SK-N-SH (cell line): ENCODE data around the gene RPA1.

ENCODE experiments used
- EP300 ChIP-seq, 2 experiments: IDR thresholded peaks; 2 replicates each; pipeline versions ENCODE4 v1.4.0 to v1.6.1; 2012; ENCODE audit warnings: borderline replicate concordance in 1 of 2, low read depth in 1 of 2, low read length in 1 of 2
- FOXM1 ChIP-seq: IDR thresholded peaks from 2 replicates; pipeline ENCODE4 v1.4.0; 2012; ENCODE audit warnings: low read depth, mild to moderate bottlenecking
- MXI1 ChIP-seq: IDR thresholded peaks from 2 replicates; pipeline ENCODE4 v1.6.1; 2012; ENCODE audit warnings: mild to moderate bottlenecking, low read depth, low read length, improper control_type of control experiment
- POLR2AphosphoS5 ChIP-seq: IDR thresholded peaks from 2 replicates; pipeline ENCODE4 v1.6.1; 2012; ENCODE audit warnings: low read depth, low read length
- RCOR1 ChIP-seq: fragments of 150-350 bp; IDR thresholded peaks from 2 replicates; pipeline ENCODE4 v1.6.1; 2017; ENCODE audit warnings: antibody characterized with exemption, low read length
- SIN3A ChIP-seq: IDR thresholded peaks from 2 replicates; pipeline ENCODE4 v1.6.1; 2012; ENCODE audit warnings: low read depth, mild to moderate bottlenecking, low read length, moderate library complexity, borderline replicate concordance
- SMC3 ChIP-seq: IDR thresholded peaks from 2 replicates; pipeline ENCODE4 v1.6.1; 2012; ENCODE audit warnings: low read depth, low read length, improper control_type of control experiment
- YY1 ChIP-seq: IDR thresholded peaks from 2 replicates; pipeline ENCODE4 v1.4.0; 2012; ENCODE audit warnings: low read depth, mild to moderate bottlenecking
- TF ChIP-seq, protein P1 (sequence below): fragments of 150-350 bp; IDR thresholded peaks from 2 replicates; pipeline ENCODE4 v1.6.1; 2016; ENCODE audit warnings: mild to moderate bottlenecking, low read depth, low read length
- TF ChIP-seq, protein P2 (sequence below): fragments of 150-350 bp; IDR thresholded peaks from 2 replicates; pipeline ENCODE4 v1.6.1; 2017; ENCODE audit warnings: antibody characterized with exemption, low read length, low read depth, borderline replicate concordance
- TF ChIP-seq, protein P3 (sequence below): fragments of 200-600 bp; sonication (generic); IDR thresholded peaks from 2 replicates; pipeline ENCODE4 v1.6.1; 2017; ENCODE audit warnings: antibody characterized with exemption, mild to moderate bottlenecking, moderate library complexity
- TF ChIP-seq, protein P4 (sequence below): IDR thresholded peaks from 2 replicates; pipeline ENCODE4 v1.6.1; 2012; ENCODE audit warnings: mild to moderate bottlenecking, low read depth, low read length, moderate library complexity

DNA sequence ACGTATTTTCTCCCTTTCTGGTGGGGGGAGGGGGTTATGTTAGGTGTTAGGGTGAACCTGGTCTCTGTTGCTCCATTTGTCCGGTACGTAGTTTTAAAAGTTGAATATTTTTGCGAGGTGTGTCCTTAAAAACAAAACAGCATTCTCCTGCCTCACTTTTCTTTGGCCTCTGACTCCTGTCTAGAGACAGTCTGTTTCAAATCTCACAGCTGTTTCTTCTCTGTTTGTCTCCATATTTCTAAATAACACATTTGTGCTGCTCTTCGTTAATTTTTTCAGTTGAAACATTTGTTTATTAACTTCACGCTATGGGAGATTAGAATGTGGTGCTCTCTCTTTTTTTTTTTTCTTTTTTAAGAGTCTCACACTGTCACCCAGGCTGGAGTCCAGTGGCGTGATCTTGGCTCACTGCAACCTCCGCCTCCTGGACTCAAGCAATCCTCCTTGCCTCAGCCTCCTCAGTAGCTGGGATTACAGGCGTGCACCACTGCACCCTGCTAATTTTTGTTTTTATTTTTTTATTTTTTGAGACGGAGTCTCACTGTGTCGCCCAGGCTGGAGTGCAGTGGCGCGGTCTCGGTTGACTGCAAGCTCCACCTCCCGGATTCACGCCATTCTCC lies 31.7 kb downstream of the RPA1 start:
- TF ChIP-seq, protein P1, sequence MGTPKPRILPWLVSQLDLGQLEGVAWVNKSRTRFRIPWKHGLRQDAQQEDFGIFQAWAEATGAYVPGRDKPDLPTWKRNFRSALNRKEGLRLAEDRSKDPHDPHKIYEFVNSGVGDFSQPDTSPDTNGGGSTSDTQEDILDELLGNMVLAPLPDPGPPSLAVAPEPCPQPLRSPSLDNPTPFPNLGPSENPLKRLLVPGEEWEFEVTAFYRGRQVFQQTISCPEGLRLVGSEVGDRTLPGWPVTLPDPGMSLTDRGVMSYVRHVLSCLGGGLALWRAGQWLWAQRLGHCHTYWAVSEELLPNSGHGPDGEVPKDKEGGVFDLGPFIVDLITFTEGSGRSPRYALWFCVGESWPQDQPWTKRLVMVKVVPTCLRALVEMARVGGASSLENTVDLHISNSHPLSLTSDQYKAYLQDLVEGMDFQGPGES = no peak
- TF ChIP-seq RCOR1 (no peak), EP300 (IDR thresholded peaks at IDR 0.05; ENCODE audit: borderline replicate concordance in 1 of 2, low read depth in 1 of 2, low read length in 1 of 2) (no peak), FOXM1 (no peak), MXI1 (no peak), YY1 (no peak), SIN3A (no peak), POLR2AphosphoS5 (no peak), SMC3 (no peak)
- TF ChIP-seq, protein P2, sequence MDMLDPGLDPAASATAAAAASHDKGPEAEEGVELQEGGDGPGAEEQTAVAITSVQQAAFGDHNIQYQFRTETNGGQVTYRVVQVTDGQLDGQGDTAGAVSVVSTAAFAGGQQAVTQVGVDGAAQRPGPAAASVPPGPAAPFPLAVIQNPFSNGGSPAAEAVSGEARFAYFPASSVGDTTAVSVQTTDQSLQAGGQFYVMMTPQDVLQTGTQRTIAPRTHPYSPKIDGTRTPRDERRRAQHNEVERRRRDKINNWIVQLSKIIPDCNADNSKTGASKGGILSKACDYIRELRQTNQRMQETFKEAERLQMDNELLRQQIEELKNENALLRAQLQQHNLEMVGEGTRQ = no peak
- TF ChIP-seq, protein P3, sequence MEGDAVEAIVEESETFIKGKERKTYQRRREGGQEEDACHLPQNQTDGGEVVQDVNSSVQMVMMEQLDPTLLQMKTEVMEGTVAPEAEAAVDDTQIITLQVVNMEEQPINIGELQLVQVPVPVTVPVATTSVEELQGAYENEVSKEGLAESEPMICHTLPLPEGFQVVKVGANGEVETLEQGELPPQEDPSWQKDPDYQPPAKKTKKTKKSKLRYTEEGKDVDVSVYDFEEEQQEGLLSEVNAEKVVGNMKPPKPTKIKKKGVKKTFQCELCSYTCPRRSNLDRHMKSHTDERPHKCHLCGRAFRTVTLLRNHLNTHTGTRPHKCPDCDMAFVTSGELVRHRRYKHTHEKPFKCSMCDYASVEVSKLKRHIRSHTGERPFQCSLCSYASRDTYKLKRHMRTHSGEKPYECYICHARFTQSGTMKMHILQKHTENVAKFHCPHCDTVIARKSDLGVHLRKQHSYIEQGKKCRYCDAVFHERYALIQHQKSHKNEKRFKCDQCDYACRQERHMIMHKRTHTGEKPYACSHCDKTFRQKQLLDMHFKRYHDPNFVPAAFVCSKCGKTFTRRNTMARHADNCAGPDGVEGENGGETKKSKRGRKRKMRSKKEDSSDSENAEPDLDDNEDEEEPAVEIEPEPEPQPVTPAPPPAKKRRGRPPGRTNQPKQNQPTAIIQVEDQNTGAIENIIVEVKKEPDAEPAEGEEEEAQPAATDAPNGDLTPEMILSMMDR = no peak
- TF ChIP-seq, protein P4, sequence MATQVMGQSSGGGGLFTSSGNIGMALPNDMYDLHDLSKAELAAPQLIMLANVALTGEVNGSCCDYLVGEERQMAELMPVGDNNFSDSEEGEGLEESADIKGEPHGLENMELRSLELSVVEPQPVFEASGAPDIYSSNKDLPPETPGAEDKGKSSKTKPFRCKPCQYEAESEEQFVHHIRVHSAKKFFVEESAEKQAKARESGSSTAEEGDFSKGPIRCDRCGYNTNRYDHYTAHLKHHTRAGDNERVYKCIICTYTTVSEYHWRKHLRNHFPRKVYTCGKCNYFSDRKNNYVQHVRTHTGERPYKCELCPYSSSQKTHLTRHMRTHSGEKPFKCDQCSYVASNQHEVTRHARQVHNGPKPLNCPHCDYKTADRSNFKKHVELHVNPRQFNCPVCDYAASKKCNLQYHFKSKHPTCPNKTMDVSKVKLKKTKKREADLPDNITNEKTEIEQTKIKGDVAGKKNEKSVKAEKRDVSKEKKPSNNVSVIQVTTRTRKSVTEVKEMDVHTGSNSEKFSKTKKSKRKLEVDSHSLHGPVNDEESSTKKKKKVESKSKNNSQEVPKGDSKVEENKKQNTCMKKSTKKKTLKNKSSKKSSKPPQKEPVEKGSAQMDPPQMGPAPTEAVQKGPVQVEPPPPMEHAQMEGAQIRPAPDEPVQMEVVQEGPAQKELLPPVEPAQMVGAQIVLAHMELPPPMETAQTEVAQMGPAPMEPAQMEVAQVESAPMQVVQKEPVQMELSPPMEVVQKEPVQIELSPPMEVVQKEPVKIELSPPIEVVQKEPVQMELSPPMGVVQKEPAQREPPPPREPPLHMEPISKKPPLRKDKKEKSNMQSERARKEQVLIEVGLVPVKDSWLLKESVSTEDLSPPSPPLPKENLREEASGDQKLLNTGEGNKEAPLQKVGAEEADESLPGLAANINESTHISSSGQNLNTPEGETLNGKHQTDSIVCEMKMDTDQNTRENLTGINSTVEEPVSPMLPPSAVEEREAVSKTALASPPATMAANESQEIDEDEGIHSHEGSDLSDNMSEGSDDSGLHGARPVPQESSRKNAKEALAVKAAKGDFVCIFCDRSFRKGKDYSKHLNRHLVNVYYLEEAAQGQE = no peak
